Measurements from ENCODE around the gene SUCO.

DNA sequence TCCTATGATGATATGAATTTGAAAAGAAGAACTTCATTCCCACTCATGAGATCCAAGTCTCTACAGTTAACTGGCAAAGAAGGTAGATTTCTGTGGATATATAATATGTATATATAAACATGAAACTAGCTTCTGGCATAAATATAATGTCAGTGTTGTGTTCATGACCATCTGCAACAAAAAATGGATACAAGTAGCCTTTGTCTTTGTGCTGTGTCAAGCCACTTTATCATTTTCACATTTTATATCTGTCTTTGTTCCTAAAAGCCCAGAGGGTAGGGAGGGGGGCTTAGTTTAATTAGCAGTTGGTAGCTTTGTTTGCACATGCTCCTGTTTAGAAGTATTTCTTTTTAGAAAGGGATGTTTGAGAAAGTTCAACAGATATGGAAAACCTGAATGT, 69.8 kb downstream of the SUCO start:
- TF ChIP-seq, protein P1, sequence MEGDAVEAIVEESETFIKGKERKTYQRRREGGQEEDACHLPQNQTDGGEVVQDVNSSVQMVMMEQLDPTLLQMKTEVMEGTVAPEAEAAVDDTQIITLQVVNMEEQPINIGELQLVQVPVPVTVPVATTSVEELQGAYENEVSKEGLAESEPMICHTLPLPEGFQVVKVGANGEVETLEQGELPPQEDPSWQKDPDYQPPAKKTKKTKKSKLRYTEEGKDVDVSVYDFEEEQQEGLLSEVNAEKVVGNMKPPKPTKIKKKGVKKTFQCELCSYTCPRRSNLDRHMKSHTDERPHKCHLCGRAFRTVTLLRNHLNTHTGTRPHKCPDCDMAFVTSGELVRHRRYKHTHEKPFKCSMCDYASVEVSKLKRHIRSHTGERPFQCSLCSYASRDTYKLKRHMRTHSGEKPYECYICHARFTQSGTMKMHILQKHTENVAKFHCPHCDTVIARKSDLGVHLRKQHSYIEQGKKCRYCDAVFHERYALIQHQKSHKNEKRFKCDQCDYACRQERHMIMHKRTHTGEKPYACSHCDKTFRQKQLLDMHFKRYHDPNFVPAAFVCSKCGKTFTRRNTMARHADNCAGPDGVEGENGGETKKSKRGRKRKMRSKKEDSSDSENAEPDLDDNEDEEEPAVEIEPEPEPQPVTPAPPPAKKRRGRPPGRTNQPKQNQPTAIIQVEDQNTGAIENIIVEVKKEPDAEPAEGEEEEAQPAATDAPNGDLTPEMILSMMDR (optimal IDR thresholded peaks at IDR 0.05 in 1 of 3, IDR thresholded peaks at IDR 0.05 in 1 of 3, conservative IDR thresholded peaks at IDR 0.05 in 1 of 3; ENCODE audit: extremely low read depth in 1 of 3, insufficient read depth in 2 of 3, low read length in 3 of 3), result no peak
- TF ChIP-seq EZH2 (IDR thresholded peaks at IDR 0.05; ENCODE audit: low read length), result no peak

Data from keratinocyte (primary cell).